HepG2 (cell line): ENCODE data around the gene PSMD8. TPM values are rescaled to one million over a fixed set of nuclear protein-coding genes. Genes with fewer than 3 reads are reported as not detected.

Experiments
- ARNT2 ChIP-seq: sonication (generic); formaldehyde crosslinking; IDR thresholded peaks from 2 replicates; pipeline ENCODE4 v1.8.0; 2022; ENCODE audit warnings: mild to moderate bottlenecking, low read depth, missing genetic modification reagents, moderate library complexity
- CREM ChIP-seq, 2 experiments: sonication (generic) in 1 of 2; formaldehyde crosslinking in 1 of 2; IDR thresholded peaks; 2 replicates each; pipeline versions ENCODE4 v1.4.0 to v1.6.1; 2016 to 2020; ENCODE audit warnings: antibody characterized with exemption in 1 of 2, mild to moderate bottlenecking in 1 of 2, missing genetic modification reagents in 1 of 2
- FOXA1 ChIP-seq, 2 experiments: fragments of 450-650 bp in 1 of 2; sonication (generic) in 1 of 2; formaldehyde crosslinking in 1 of 2; IDR thresholded peaks; 2 replicates each; pipeline versions ENCODE4 v1.4.0 to v1.6.1; 2016 to 2020; ENCODE audit warnings: missing genetic modification reagents in 1 of 2
- JUNB ChIP-seq: sonication (generic); formaldehyde crosslinking; IDR thresholded peaks from 2 replicates; pipeline ENCODE4 v1.8.0; 2022; ENCODE audit warnings: missing genetic modification reagents, mild to moderate bottlenecking, borderline replicate concordance
- KLF12 ChIP-seq: sonication (generic); formaldehyde crosslinking; IDR thresholded peaks from 2 replicates; pipeline ENCODE4 v1.4.0; 2020; ENCODE audit warnings: missing genetic modification reagents, borderline replicate concordance
- KLF16 ChIP-seq, 2 experiments: sonication (generic) in 1 of 2; formaldehyde crosslinking in 1 of 2; IDR thresholded peaks; 2 replicates each; pipeline versions ENCODE4 v1.6.1 to v1.8.0; 2016 to 2023; ENCODE audit warnings: missing genetic modification reagents in 2 of 2, missing compliant biosample characterization in 1 of 2
- MIER2 ChIP-seq: IDR thresholded peaks from 2 replicates; pipeline ENCODE4 v1.6.1; 2016; ENCODE audit warnings: missing biosample characterization, missing genetic modification reagents
- MTA3 ChIP-seq: sonication (generic); formaldehyde crosslinking; IDR thresholded peaks from 2 replicates; pipeline ENCODE4 v1.4.0; 2020; ENCODE audit warnings: missing genetic modification reagents
- NR0B2 ChIP-seq: sonication (generic); formaldehyde crosslinking; IDR thresholded peaks from 2 replicates; pipeline ENCODE4 v1.4.0; 2020; ENCODE audit warnings: mild to moderate bottlenecking, missing genetic modification reagents
- ZBTB40 ChIP-seq, 2 experiments: fragments of 450-650 bp in 1 of 2; sonication (generic) in 1 of 2; formaldehyde crosslinking in 1 of 2; IDR thresholded peaks; 2 replicates each; pipeline versions ENCODE4 v1.6.1 to v1.8.0; 2016 to 2022; ENCODE audit warnings: antibody characterized with exemption in 1 of 2, mild to moderate bottlenecking in 1 of 2, missing genetic modification reagents in 1 of 2
- ZFAT ChIP-seq: sonication (generic); formaldehyde crosslinking; conservative IDR thresholded peaks from 2 replicates; pipeline ENCODE4 v1.8.1; 2023; ENCODE audit warnings: missing genetic modification reagents, inconsistent platforms
- ZNF280B ChIP-seq: sonication (generic); formaldehyde crosslinking; IDR thresholded peaks from 2 replicates; pipeline ENCODE4 v1.5.0; 2020; ENCODE audit warnings: missing genetic modification reagents, mild to moderate bottlenecking, borderline replicate concordance
- ZNF33B ChIP-seq: sonication (generic); formaldehyde crosslinking; IDR thresholded peaks from 2 replicates; pipeline ENCODE4 v1.5.1; 2020; ENCODE audit warnings: mild to moderate bottlenecking, missing genetic modification reagents
- ZNF761 ChIP-seq: sonication (generic); formaldehyde crosslinking; conservative IDR thresholded peaks from 2 replicates; pipeline ENCODE4 v1.4.0; 2020; ENCODE audit warnings: mild to moderate bottlenecking, missing genetic modification reagents
- ZNF792 ChIP-seq: IDR thresholded peaks from 2 replicates; pipeline ENCODE4 v1.6.1; 2016
- ZNF816 ChIP-seq: sonication (generic); formaldehyde crosslinking; IDR thresholded peaks from 2 replicates; pipeline ENCODE4 v1.8.0; 2022; ENCODE audit warnings: missing genetic modification reagents, mild to moderate bottlenecking, borderline replicate concordance
- polyA plus RNA-seq, 8 experiments: library from polyadenylated mRNA; depleted of rRNA in 3 of 8; stranded (reverse) in 7 of 8; unstranded in 1 of 8; fragments of >200 nt; fragmentation: Illumina TruSeq in 4 of 8; extraction: Trizol in 4 of 8; gene quantifications; 2 replicates each; pipeline versions ENCODE4 v1.2.1 to v1.2.3, GENCODE V29; 2011 to 2016; ENCODE audit warnings: low read depth in 4 of 8, missing spikeins in 1 of 8, mixed read lengths in 1 of 8; ENCODE audit not compliant: insufficient read depth in 1 of 8
- total RNA-seq, 5 experiments: library from RNA; depleted of rRNA; stranded (reverse); fragments of >200 nt; fragmentation: Illumina TruSeq; extraction: Trizol; gene quantifications; 2 replicates each; pipeline ENCODE4 v1.2.3, GENCODE V29; 2016; ENCODE audit warnings: low read depth in 1 of 5
- TF ChIP-seq, protein P1 (sequence below): sonication (generic); formaldehyde crosslinking; IDR thresholded peaks from 2 replicates; pipeline ENCODE4 v1.4.0; 2020; ENCODE audit warnings: missing genetic modification reagents

Gene PSMD8
- total and polyA plus RNA-seq, 2 of the 13 experiments (the other 11 are each of a cell fraction or from before 2014, with no cell fraction given) = 162 to 296 TPM

DNA sequence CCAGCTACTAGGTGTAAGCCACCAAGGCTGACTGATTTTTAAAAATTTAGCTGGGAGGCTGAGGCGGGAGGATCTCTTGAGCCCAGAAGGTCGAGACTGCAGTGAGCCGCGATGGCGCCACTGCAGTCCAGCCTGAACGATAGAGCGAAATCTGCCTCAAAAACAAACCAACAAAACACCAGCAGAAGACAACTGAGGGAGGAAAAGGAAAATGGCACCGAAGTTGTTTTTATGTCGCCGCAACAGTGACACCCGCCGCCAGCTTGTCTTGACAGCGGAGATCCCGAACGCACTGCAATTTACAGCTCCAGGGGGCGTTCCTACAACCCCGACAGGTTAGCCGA is 28.2 kb downstream of the PSMD8 start (continued):
- TF ChIP-seq ZNF280B (no peak), ZNF792 (CRISPR knock-in tag) (no peak), KLF16 (CRISPR knock-in tag; IDR thresholded peaks at IDR 0.05) (no peak), NR0B2 (CRISPR knock-in tag) (no peak), ZBTB40 (IDR thresholded peaks at IDR 0.05) (no peak), ZBTB40 (CRISPR knock-in tag; IDR thresholded peaks at IDR 0.05) (no peak), ARNT2 (CRISPR knock-in tag) (no peak), MTA3 (no peak), CREM (IDR thresholded peaks at IDR 0.05) (0 out of 2 replicates have a peak, but pooled peaks have one; percentile 18), CREM (CRISPR knock-in tag; IDR thresholded peaks at IDR 0.05) (no peak), MIER2 (CRISPR knock-in tag) (no peak), JUNB (no peak), FOXA1 (IDR thresholded peaks at IDR 0.05) (no peak), FOXA1 (CRISPR knock-in tag; IDR thresholded peaks at IDR 0.05) (no peak), ZFAT (CRISPR knock-in tag) (no peak), ZNF33B (no peak), KLF12 (CRISPR knock-in tag) (no peak), ZNF761 (CRISPR knock-in tag) (no peak), ZNF816 (CRISPR knock-in tag) (no peak)
- TF ChIP-seq, protein P1, sequence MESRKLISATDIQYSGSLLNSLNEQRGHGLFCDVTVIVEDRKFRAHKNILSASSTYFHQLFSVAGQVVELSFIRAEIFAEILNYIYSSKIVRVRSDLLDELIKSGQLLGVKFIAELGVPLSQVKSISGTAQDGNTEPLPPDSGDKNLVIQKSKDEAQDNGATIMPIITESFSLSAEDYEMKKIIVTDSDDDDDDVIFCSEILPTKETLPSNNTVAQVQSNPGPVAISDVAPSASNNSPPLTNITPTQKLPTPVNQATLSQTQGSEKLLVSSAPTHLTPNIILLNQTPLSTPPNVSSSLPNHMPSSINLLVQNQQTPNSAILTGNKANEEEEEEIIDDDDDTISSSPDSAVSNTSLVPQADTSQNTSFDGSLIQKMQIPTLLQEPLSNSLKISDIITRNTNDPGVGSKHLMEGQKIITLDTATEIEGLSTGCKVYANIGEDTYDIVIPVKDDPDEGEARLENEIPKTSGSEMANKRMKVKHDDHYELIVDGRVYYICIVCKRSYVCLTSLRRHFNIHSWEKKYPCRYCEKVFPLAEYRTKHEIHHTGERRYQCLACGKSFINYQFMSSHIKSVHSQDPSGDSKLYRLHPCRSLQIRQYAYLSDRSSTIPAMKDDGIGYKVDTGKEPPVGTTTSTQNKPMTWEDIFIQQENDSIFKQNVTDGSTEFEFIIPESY (CRISPR knock-in tag) = no peak
